Tibial nerve (tissue), 4 donors: ENCODE measurements around the gene TTLL6. TPM values are rescaled to one million over a fixed set of nuclear protein-coding genes. Genes with fewer than 3 reads are reported as not detected.
"Not testable (repeated sequence)": the region's sequence is repeated elsewhere in the genome, so short reads cannot be mapped to it uniquely, and the experiment has no call there.

Source experiments
- DNase-seq, 2 donors: peaks; one replicate each; pipeline ENCODE4 v3.0.0-alpha.2; 2019; ENCODE audit warnings: low spot score in 2 of 2
- H3K27ac ChIP-seq, 4 donors: fragments of 200-600 bp; sonication (generic) in 3 of 4; one replicate each; pipeline ENCODE4 v1.5.1; 2017 to 2019; ENCODE audit warnings: mild to moderate bottlenecking in 1 of 4
- H3K27me3 ChIP-seq, 2 donors: fragments of 200-600 bp; sonication (generic) in 1 of 2; one replicate each; pipeline versions ENCODE4 v1.5.1 to v1.6.0; 2017 to 2019
- H3K36me3 ChIP-seq, 3 donors: fragments of 200-600 bp; sonication (generic); one replicate each; pipeline ENCODE4 v1.5.1; 2018 to 2019
- H3K4me1 ChIP-seq, 4 donors: fragments of 200-600 bp; sonication (generic) in 3 of 4; one replicate each; pipeline ENCODE4 v1.5.1; 2017 to 2019
- H3K4me3 ChIP-seq, 4 donors: fragments of 200-600 bp; sonication (generic) in 3 of 4; one replicate each; pipeline ENCODE4 v1.5.1; 2017 to 2019; ENCODE audit warnings: mild to moderate bottlenecking in 1 of 4, moderate library complexity in 1 of 4
- H3K9me3 ChIP-seq, 4 donors: fragments of 200-600 bp; sonication (generic) in 3 of 4; one replicate each; pipeline ENCODE4 v1.5.1; 2017 to 2019
- EP300 ChIP-seq, 2 donors: sonication (generic); formaldehyde crosslinking; IDR thresholded peaks; one replicate each; pipeline ENCODE4 v1.6.1; 2017; ENCODE audit warnings: antibody characterized with exemption in 2 of 2, mild to moderate bottlenecking in 1 of 2
- POLR2A ChIP-seq, 2 donors: fragments of 450-650 bp; IDR thresholded peaks; one replicate each; pipeline ENCODE4 v1.6.1; 2017; ENCODE audit warnings: antibody characterized with exemption in 2 of 2, mild to moderate bottlenecking in 2 of 2, moderate library complexity in 2 of 2
- WGBS, 2 donors: methylation state at CpG; one replicate each; pipeline ENCODE4 v1.1.5; 2018; 5-methylcytosine and 5-hydroxymethylcytosine counted together
- total RNA-seq, 4 donors: library from RNA; depleted of rRNA; stranded (reverse); fragments of >200 nt; gene quantifications; one replicate each; pipeline ENCODE4 v1.1.0, GENCODE V29; 2016
- TF ChIP-seq, protein P1 (sequence below), 5 experiments: fragments of 200-600 bp in 3 of 5; fragments of 450-650 bp in 2 of 5; sonication (generic) in 3 of 5; IDR thresholded peaks; one replicate each; pipeline ENCODE4 v1.5.1; 2016 to 2019; ENCODE audit warnings: antibody characterized with exemption in 5 of 5, mild to moderate bottlenecking in 3 of 5, moderate library complexity in 2 of 5

Gene TTLL6
- total RNA-seq, 4 donors from 2014 or later = 0.21 to 4.8 (median 0.99) TPM

DNA sequence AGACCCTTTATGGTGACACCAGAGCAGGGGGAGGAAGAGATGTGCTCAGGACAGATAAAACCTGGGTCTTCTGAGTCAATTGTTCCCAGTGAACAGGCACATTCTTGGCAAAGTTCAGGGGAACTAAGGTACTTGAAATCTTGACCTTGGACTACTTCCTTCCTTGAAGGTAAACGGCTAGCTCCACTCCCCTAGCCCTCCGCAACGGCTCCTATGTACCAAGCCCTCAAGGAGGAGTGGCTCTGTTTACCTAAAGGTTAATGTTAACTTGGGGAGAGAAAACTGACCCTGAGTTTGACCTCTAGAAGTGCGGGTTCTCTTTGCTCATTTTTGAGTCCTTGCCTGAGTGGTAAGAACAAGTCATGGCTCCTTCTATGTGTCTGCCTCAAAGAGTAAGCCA is 7.8 kb downstream of the TTLL6 start:
- H3K4me1 ChIP-seq = peaks cover 0 to 6% (median 0%) of the 10 kb centered on the region in 4 donors
- no peak overlapping the region for H3K27ac ChIP-seq
- peaks cover 0 to 4% of the 10 kb centered on the region in 2 donors for H3K27me3 ChIP-seq
- DNase-seq = no peak
- no peak overlapping the region for H3K4me3 ChIP-seq
- H3K36me3 ChIP-seq = no peaks in the 10 kb centered on the region
- TF ChIP-seq, protein P1, sequence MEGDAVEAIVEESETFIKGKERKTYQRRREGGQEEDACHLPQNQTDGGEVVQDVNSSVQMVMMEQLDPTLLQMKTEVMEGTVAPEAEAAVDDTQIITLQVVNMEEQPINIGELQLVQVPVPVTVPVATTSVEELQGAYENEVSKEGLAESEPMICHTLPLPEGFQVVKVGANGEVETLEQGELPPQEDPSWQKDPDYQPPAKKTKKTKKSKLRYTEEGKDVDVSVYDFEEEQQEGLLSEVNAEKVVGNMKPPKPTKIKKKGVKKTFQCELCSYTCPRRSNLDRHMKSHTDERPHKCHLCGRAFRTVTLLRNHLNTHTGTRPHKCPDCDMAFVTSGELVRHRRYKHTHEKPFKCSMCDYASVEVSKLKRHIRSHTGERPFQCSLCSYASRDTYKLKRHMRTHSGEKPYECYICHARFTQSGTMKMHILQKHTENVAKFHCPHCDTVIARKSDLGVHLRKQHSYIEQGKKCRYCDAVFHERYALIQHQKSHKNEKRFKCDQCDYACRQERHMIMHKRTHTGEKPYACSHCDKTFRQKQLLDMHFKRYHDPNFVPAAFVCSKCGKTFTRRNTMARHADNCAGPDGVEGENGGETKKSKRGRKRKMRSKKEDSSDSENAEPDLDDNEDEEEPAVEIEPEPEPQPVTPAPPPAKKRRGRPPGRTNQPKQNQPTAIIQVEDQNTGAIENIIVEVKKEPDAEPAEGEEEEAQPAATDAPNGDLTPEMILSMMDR (IDR thresholded peaks at IDR 0.05) = no peak
- no peak for TF ChIP-seq EP300 (IDR thresholded peaks at IDR 0.05)
- no peak for TF ChIP-seq POLR2A (IDR thresholded peaks at IDR 0.05)
- WGBS, 2 donors = 66 to 76% methylated on average over 4 of the region's 4 CpGs
- H3K9me3 ChIP-seq = no peaks in the 10 kb centered on the region

- DNase-seq = peak in 1 of 2 donors; percentile 61
- H3K9me3 ChIP-seq = no peaks in the 10 kb centered on the region
- no peak for TF ChIP-seq POLR2A (IDR thresholded peaks at IDR 0.05)
- TF ChIP-seq, protein P1 (IDR thresholded peaks at IDR 0.05) = peak; percentile 87 to 95 (median 89)
- H3K36me3 ChIP-seq = no peaks in the 10 kb centered on the region
- peaks cover 0 to 6% (median 0%) of the 10 kb centered on the region in 4 donors for H3K4me1 ChIP-seq
- 6 to 9% methylated on average over 8 to 9 of the region's 9 CpGs for WGBS, 2 donors
- peaks cover 0 to 7% of the 10 kb centered on the region in 2 donors for H3K27me3 ChIP-seq
- no peak overlapping the region for H3K4me3 ChIP-seq
- H3K27ac ChIP-seq = no peak overlapping the region
These were observed 12.1 kb downstream of the TTLL6 start for GRCh38 chr17:48804936-48805411.

- H3K27me3 ChIP-seq = peaks cover 0 to 14% of the 10 kb centered on the region in 2 donors
- no peak overlapping the region for H3K4me3 ChIP-seq
- no peaks in the 10 kb centered on the region for H3K36me3 ChIP-seq
- TF ChIP-seq POLR2A (IDR thresholded peaks at IDR 0.05) (no peak), EP300 (IDR thresholded peaks at IDR 0.05) (no peak)
- TF ChIP-seq, protein P1 (IDR thresholded peaks at IDR 0.05) = no peak
- H3K27ac ChIP-seq = no peak overlapping the region
- 50 to 51% methylated on average over 5 of the region's 5 CpGs for WGBS, 2 donors
- H3K9me3 ChIP-seq = no peaks in the 10 kb centered on the region
- no peak for DNase-seq
- H3K4me1 ChIP-seq = peaks cover 0 to 6% (median 0%) of the 10 kb centered on the region in 4 donors
These were observed 16.3 kb downstream of the TTLL6 start for GRCh38 chr17:48800626-48801217.

GRCh38 chr17:48799069-48799723 is 17.8 kb downstream of the TTLL6 start:
- no peak overlapping the region for H3K27ac ChIP-seq
- 74 to 79% methylated on average over 11 of the region's 11 CpGs for WGBS, 2 donors

GRCh38 chr17:48796163-48796522 is 20.9 kb downstream of the TTLL6 start:
- not testable (repeated sequence) for H3K9me3 ChIP-seq, H3K27ac ChIP-seq, DNase-seq, H3K4me3 ChIP-seq, H3K4me1 ChIP-seq, H3K36me3 ChIP-seq
- H3K27me3 ChIP-seq = peaks cover 0 to 17% of the 10 kb centered on the region in 2 donors
- WGBS, 2 donors = 53% methylated on average over 6 of the region's 6 CpGs

More at GRCh38 chr17:48799069-48799723, 17.8 kb downstream of the TTLL6 start:
- Histone ChIP-seq H3K36me3 (no peaks in the 10 kb centered on the region), H3K9me3 (no peaks in the 10 kb centered on the region), H3K4me3 (no peak overlapping the region), H3K4me1 (no peaks in the 10 kb centered on the region), H3K27me3 (peaks cover 0 to 10% of the 10 kb centered on the region in 2 donors)
- no peak for DNase-seq
- no peak for TF ChIP-seq EP300 (IDR thresholded peaks at IDR 0.05)
- no peak for TF ChIP-seq POLR2A (IDR thresholded peaks at IDR 0.05)
- TF ChIP-seq, protein P1 (IDR thresholded peaks at IDR 0.05) = no peak
